B cell (primary cell): ENCODE data around the gene DBP. TPM values are rescaled to one million over a fixed set of nuclear protein-coding genes. Genes with fewer than 3 reads are reported as not detected.
A peak's percentile ranks its signal among the peaks of the same experiment; 100 is the strongest.

Source experiments
- ATAC-seq: fragments of 200-7000 bp; cut with Tn5 transposase; one replicate; pipeline ENCODE4 v1.10.0; 2021; ENCODE audit warnings: low read depth, mild to moderate bottlenecking, moderate number of reproducible peaks, moderate library complexity
- CTCF ChIA-PET: fragments of 350-600 bp; sonication (Branson Sonifier 250); formaldehyde crosslinking; loops from one replicate; lab custom pipeline; 2021; ENCODE audit warnings: antibody characterized with exemption, inconsistent platforms; lab: Charles Lee
- POLR2A ChIA-PET: fragments of 350-600 bp; sonication (Branson Sonifier 250); formaldehyde crosslinking; loops from one replicate; lab custom pipeline; 2021; ENCODE audit warnings: antibody characterized with exemption; lab: Charles Lee
- DNase-seq: peaks from one replicate; pipeline ENCODE4 v3.0.0; 2013
- H2AFZ ChIP-seq: 2 replicates; pipeline ENCODE4 v1.6.1; 2012; ENCODE audit warnings: mild to moderate bottlenecking, low read depth, low read length; ENCODE audit not compliant: insufficient read depth, poor library complexity, severe bottlenecking
- H3K27ac ChIP-seq, 2 donors: 1 replicate in 1 of 2; 2 replicates in 1 of 2; pipeline ENCODE4 v1.5.1; 2012 to 2013; ENCODE audit warnings: low read length in 2 of 2, mild to moderate bottlenecking in 2 of 2, moderate library complexity in 1 of 2
- H3K27me3 ChIP-seq, 4 experiments: fragments of 200-600 bp in 1 of 4; sonication (generic) in 1 of 4; replicated peaks in 1 of 4; 1 replicate in 2 of 4; 2 replicates in 2 of 4; pipeline versions ENCODE4 v1.6.1 to v1.7.0; 2013 to 2016; ENCODE audit warnings: low read length in 3 of 4, mild to moderate bottlenecking in 2 of 4, mixed read lengths in 1 of 4, moderate library complexity in 1 of 4; ENCODE audit not compliant: insufficient read depth in 4 of 4, control insufficient read depth in 3 of 4; ENCODE audit errors: control extremely low read depth in 1 of 4
- H3K36me3 ChIP-seq, 2 experiments: replicated peaks in 1 of 2; 1 replicate in 1 of 2; 2 replicates in 1 of 2; pipeline versions ENCODE4 v1.6.1 to v1.7.1; 2013; ENCODE audit warnings: low read length in 1 of 2; ENCODE audit not compliant: insufficient read depth in 2 of 2, control insufficient read depth in 1 of 2; ENCODE audit errors: control extremely low read depth in 1 of 2, extremely low read depth in 1 of 2
- H3K4me1 ChIP-seq, 2 donors: fragments of 200-600 bp in 1 of 2; sonication (generic) in 1 of 2; 1 replicate in 1 of 2; 2 replicates in 1 of 2; pipeline versions ENCODE4 v1.5.1 to v1.6.1; 2013 to 2017; ENCODE audit warnings: low read length in 2 of 2; ENCODE audit not compliant: control insufficient read depth in 2 of 2, insufficient read depth in 2 of 2
- H3K4me2 ChIP-seq: replicated peaks from 2 replicates; pipeline ENCODE3; 2012; ENCODE audit warnings: mild to moderate bottlenecking, low read depth, low read length; ENCODE audit not compliant: poor library complexity, severe bottlenecking
- H3K4me3 ChIP-seq, 5 experiments: fragments of 200-600 bp in 1 of 5; sonication (generic) in 1 of 5; 1 replicate in 3 of 5; 2 replicates in 2 of 5; pipeline versions ENCODE4 v1.5.1 to v1.7.0; 2011 to 2016; ENCODE audit warnings: low read length in 4 of 5, mild to moderate bottlenecking in 4 of 5, low read depth in 2 of 5, control low read depth in 1 of 5, moderate library complexity in 1 of 5; ENCODE audit not compliant: insufficient read depth in 1 of 5; ENCODE audit errors: control extremely low read depth in 1 of 5, extremely low read depth in 1 of 5
- H3K79me2 ChIP-seq: fragments of 200-600 bp; sonication (generic); one replicate; pipeline ENCODE4 v1.6.0; 2016; ENCODE audit warnings: low read length; ENCODE audit not compliant: control insufficient read depth, insufficient read depth
- H3K9ac ChIP-seq: fragments of 200-600 bp; sonication (generic); 2 replicates; pipeline ENCODE4 v1.6.1; 2017; ENCODE audit warnings: mild to moderate bottlenecking, low read length, moderate library complexity
- H3K9me3 ChIP-seq, 3 donors: one replicate each; pipeline versions ENCODE4 v1.6.1 to v1.7.1; 2013; ENCODE audit warnings: low read length in 2 of 3; ENCODE audit not compliant: control insufficient read depth in 2 of 3, insufficient read depth in 1 of 3; ENCODE audit errors: control extremely low read depth in 1 of 3
- H4K20me1 ChIP-seq: 2 replicates; pipeline ENCODE4 v1.6.0; 2012; ENCODE audit warnings: mild to moderate bottlenecking, low read length; ENCODE audit not compliant: insufficient read depth, control insufficient read depth, poor library complexity, severe bottlenecking
- H3K27ac Mint-ChIP-seq: one replicate; pipeline ENCODE4 v1.8.0; 2021; ENCODE audit warnings: mixed read lengths
- H3K27me3 Mint-ChIP-seq: one replicate; pipeline ENCODE4 v1.8.0; 2021; ENCODE audit warnings: mixed read lengths
- H3K4me1 Mint-ChIP-seq: one replicate; pipeline ENCODE4 v1.8.0; 2021; ENCODE audit warnings: mixed read lengths
- H3K4me3 Mint-ChIP-seq: one replicate; pipeline ENCODE4 v1.8.0; 2021; ENCODE audit warnings: mixed read lengths
- H3K9me3 Mint-ChIP-seq: one replicate; pipeline ENCODE4 v1.8.0; 2022; ENCODE audit warnings: mixed read lengths; ENCODE audit not compliant: insufficient read depth
- EZH2 ChIP-seq: IDR thresholded peaks from 2 replicates; pipeline ENCODE4 v1.6.1; 2012; ENCODE audit warnings: borderline replicate concordance, low read depth, mild to moderate bottlenecking, moderate library complexity, low read length; ENCODE audit not compliant: insufficient read depth, poor library complexity, severe bottlenecking
- WGBS: methylation state at CpG from one replicate; pipeline ENCODE4 v1.1.5; 2013; ENCODE audit warnings: missing lambda C conversion rate; ENCODE audit not compliant: insufficient coverage; 5-methylcytosine and 5-hydroxymethylcytosine counted together
- intact Hi-C: fragments of 100-400 bp; cut with micrococcal nuclease; formaldehyde crosslinking; loops from one replicate; pipeline ENCODE4 v1.10.0; 2022
- polyA plus RNA-seq: library from polyadenylated mRNA; depleted of rRNA; stranded (reverse); fragments of >200 nt; gene quantifications from 2 replicates; pipeline ENCODE4 v1.2.3, GENCODE V29; 2012
- total RNA-seq, 2 donors: library from RNA; stranded (reverse); fragments of 120-200 nt in 1 of 2; gene quantifications; 1 replicate in 1 of 2; 2 replicates in 1 of 2; pipeline versions ENCODE4 v1.2.3 to v1.2.4, GENCODE V29; 2013 to 2022
- TF ChIP-seq, protein P1 (sequence below): fragments of 200-600 bp; IDR thresholded peaks from one replicate; pipeline ENCODE4 v1.8.0; 2022; ENCODE audit warnings: antibody characterized with exemption, mild to moderate bottlenecking

DBP gene
- total and polyA plus RNA-seq, 2 donors (not counting 1 experiment from before 2014, with no cell fraction given) = 23.5 to 33.0 TPM

DNA sequence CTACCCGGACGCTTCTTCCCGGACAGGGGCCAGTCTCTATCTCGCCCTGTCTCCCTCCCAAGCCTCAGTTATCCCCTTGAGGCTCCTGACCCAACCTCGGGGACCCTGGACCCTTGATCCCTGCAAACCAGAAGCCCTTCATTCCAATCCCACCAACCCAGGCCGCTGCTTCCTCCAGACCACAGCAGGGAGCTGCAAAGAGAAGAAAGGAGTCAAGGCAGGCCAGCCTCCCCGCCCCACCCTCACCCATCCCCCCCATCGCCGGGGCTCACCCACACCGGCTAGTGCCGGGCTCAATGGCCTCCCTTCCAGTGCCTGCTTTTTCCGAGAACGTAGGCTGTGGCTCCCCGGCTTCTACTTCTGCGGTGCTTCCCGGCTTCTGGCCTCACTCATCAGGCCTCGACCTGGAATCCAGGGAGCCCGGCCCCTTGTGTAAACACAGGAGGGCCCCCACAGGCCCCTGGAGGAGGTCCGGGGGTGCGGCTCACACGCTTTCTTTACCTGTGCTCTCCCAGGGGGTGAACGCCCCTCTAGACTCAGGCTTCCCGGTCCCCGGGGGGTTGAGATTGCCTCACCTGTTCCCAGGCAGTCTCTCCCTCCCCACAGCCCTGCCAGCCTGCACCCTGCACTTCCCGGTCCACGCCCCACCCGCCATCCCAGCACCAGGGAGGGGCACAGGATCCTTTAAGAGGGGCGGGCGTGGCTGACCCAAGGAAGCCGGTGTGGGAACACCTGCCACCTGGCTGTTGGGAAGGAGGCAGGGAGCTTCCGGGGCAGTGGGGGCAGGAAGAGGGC, 22.5 kb downstream of the DBP start, which contains the start of gene FAM83E:
Gene FAM83E, minus strand, starts transcription at position 641 of the 795 bp plus-strand sequence. CDS start 1,704 bp downstream, outside the sequence.
- WGBS = 73% methylated on average over 19 of the region's 31 CpGs
- no peak for ATAC-seq
- Mint-ChIP-seq H3K4me3 (no peak within 1 kb of the TSS), H3K27me3 (no peaks in the 10 kb centered on the region), H3K9me3 (no peaks in the 10 kb centered on the region), H3K4me1 (peaks cover 35% of the 10 kb centered on the region), H3K27ac (peak within 1 kb of the TSS; percentile 50)
- Histone ChIP-seq H3K27me3 (no peaks in the 10 kb centered on the region), H3K4me1 (peaks cover 12 to 24% of the 10 kb centered on the region in 2 donors), H2AFZ (no peak within 1 kb of the TSS), H3K27ac (no peak within 1 kb of the TSS), H3K4me3 (no peak within 1 kb of the TSS), H3K4me2 (no peak within 1 kb of the TSS), H3K9me3 (no peaks in the 10 kb centered on the region), H3K36me3 (peaks cover 0 to 35% of the 10 kb centered on the region in 2 experiments), H3K79me2 (peaks cover 17% of the 10 kb centered on the region), H3K9ac (no peak within 1 kb of the TSS), H4K20me1 (peaks cover 41% of the 10 kb centered on the region)
- ChIA-PET POLR2A (interaction anchor here (1.0 kb wide), 1 partner anchor 23 kb away, joined by 5 read pairs; the partner anchor contains the start of gene DBP), CTCF (interaction anchor here (0.8 to 1.8 kb wide), 2 partner anchors 27 to 30 kb away, joined by 3 to 4 read pairs; no protein-coding TSS in a partner anchor)
- no peak for TF ChIP-seq EZH2
- TF ChIP-seq, protein P1, sequence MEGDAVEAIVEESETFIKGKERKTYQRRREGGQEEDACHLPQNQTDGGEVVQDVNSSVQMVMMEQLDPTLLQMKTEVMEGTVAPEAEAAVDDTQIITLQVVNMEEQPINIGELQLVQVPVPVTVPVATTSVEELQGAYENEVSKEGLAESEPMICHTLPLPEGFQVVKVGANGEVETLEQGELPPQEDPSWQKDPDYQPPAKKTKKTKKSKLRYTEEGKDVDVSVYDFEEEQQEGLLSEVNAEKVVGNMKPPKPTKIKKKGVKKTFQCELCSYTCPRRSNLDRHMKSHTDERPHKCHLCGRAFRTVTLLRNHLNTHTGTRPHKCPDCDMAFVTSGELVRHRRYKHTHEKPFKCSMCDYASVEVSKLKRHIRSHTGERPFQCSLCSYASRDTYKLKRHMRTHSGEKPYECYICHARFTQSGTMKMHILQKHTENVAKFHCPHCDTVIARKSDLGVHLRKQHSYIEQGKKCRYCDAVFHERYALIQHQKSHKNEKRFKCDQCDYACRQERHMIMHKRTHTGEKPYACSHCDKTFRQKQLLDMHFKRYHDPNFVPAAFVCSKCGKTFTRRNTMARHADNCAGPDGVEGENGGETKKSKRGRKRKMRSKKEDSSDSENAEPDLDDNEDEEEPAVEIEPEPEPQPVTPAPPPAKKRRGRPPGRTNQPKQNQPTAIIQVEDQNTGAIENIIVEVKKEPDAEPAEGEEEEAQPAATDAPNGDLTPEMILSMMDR = no peak
- peak; percentile 35 for DNase-seq
- intact Hi-C loops = no loop called here
